SH-SY5Y (cell line): Measurements from ENCODE around the gene NUDT12.

Experiments used
- GATA2 ChIP-seq: IDR thresholded peaks from 2 replicates; pipeline ENCODE4 v1.6.1; 2011; ENCODE audit warnings: mild to moderate bottlenecking, low read depth, low read length
- GATA3 ChIP-seq: IDR thresholded peaks from 2 replicates; pipeline ENCODE4 v1.6.1; 2011; ENCODE audit warnings: low read depth, mild to moderate bottlenecking, low read length, moderate library complexity

- TF ChIP-seq GATA3 (no peak), GATA2 (no peak)
These were observed at the start of gene NUDT12 for GRCh38 chr5:103562453-103563157.
